ENCODE results near the gene ISOC2. TPM values are rescaled to one million over a fixed set of nuclear protein-coding genes. Genes with fewer than 3 reads are reported as not detected.

The ISOC2 gene
- total and polyA plus RNA-seq, 2 experiments from 2014 or later, result 72.2 to 79.3 TPM

DNA sequence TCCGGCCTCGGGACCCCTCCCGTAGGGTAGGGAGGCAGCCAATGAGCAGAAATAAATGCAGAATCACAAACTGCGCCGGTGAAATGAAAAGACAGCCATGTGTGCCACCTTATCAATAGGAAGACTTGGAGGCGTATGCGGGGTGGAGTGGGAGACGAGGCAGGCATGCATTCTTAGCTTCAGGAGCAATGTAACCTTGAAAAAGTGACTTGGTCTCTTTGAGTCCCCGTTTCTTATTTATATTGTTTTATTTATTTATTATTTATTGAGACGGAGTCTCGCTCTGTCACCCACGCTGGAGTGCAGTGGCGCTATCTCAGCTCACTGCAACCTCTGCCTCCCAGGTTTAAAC, 42.8 kb upstream of the ISOC2 start:
- H3K9me3 ChIP-seq (ENCODE audit: low read depth), result no peaks in the 10 kb centered on the region
- no peak for TF ChIP-seq EZH2 (IDR thresholded peaks at IDR 0.05; ENCODE audit: borderline replicate concordance)
- TF ChIP-seq, protein P1, sequence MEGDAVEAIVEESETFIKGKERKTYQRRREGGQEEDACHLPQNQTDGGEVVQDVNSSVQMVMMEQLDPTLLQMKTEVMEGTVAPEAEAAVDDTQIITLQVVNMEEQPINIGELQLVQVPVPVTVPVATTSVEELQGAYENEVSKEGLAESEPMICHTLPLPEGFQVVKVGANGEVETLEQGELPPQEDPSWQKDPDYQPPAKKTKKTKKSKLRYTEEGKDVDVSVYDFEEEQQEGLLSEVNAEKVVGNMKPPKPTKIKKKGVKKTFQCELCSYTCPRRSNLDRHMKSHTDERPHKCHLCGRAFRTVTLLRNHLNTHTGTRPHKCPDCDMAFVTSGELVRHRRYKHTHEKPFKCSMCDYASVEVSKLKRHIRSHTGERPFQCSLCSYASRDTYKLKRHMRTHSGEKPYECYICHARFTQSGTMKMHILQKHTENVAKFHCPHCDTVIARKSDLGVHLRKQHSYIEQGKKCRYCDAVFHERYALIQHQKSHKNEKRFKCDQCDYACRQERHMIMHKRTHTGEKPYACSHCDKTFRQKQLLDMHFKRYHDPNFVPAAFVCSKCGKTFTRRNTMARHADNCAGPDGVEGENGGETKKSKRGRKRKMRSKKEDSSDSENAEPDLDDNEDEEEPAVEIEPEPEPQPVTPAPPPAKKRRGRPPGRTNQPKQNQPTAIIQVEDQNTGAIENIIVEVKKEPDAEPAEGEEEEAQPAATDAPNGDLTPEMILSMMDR (IDR thresholded peaks at IDR 0.05; ENCODE audit: poor library complexity), result no peak
- no peaks in the 10 kb centered on the region for H3K36me3 ChIP-seq (replicated peaks; ENCODE audit: insufficient read depth, low read depth)
- H2AFZ ChIP-seq, result no peak overlapping the region
- DNase-seq (ENCODE audit: low spot score), result no peak
- no peak overlapping the region for H3K4me3 ChIP-seq
- H3K79me2 ChIP-seq, result no peaks in the 10 kb centered on the region
- 41% methylated on average over 13 of the region's 13 CpGs for WGBS (ENCODE audit: low lambda C conversion rate, missing lambda C conversion rate)
- no peaks in the 10 kb centered on the region for H3K9me2 ChIP-seq (replicated peaks; ENCODE audit: insufficient read depth)
- H3K4me2 ChIP-seq, result peak overlapping the region; percentile 83
- H3K27ac ChIP-seq, result no peak overlapping the region
- no peaks in the 10 kb centered on the region for H4K20me1 ChIP-seq (ENCODE audit: insufficient read depth, poor library complexity, severe bottlenecking)
- H3K27me3 ChIP-seq, result no peaks in the 10 kb centered on the region
- H3K4me1 ChIP-seq (ENCODE audit: insufficient read depth), result no peaks in the 10 kb centered on the region

DNA sequence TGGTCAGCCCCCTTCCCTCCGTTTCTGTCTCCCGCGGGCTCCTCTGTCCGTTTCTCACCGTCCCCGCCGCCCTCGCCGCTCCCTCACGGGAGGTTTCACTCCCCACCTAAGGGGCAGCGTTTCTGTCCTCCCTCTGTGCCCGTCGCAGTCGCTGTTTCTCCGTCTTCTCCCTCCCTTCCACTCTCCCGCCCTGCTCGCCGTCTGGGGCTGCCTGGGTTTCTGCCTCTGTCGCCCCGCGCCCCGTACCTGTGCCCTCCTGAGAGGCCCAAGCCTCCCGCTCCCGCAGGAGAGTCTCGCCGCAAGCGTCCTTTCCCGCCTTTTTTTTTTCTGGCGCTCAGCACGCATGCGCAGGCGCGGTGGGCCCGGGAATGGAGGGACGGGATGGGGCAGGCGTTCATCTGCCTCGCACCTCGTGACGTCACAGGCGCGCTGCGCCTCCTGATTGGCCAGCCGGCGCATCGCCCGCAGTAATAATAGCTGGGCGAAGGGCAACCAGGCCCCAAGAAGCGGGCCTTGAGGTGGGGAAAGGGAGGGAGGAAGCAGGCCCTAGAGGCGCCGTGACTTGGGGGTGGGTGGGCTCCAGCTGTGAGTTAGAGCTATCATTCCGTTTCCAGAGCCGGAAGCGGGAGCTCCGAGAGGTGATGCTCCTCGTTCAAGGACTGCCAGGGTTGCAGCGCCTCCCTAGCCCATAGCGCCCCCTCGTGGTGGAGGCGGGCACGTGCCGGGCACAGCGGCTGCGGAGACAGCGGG, 42.2 kb upstream of the ISOC2 start:
- no peaks in the 10 kb centered on the region for H4K20me1 ChIP-seq (ENCODE audit: insufficient read depth, poor library complexity, severe bottlenecking)
- no peaks in the 10 kb centered on the region for H3K9me3 ChIP-seq (ENCODE audit: low read depth)
- no peaks in the 10 kb centered on the region for H3K27me3 ChIP-seq
- H3K79me2 ChIP-seq, result no peaks in the 10 kb centered on the region
- DNase-seq (ENCODE audit: low spot score), result peak; percentile 96
- H3K4me3 ChIP-seq, result peak overlapping the region; percentile 10
- H2AFZ ChIP-seq, result peak overlapping the region; percentile 66
- H3K27ac ChIP-seq, result no peak overlapping the region
- 23% methylated on average over 59 of the region's 64 CpGs for WGBS (ENCODE audit: low lambda C conversion rate, missing lambda C conversion rate)
- H3K9me2 ChIP-seq (replicated peaks; ENCODE audit: insufficient read depth), result no peaks in the 10 kb centered on the region
- peak overlapping the region; percentile 83 for H3K4me2 ChIP-seq
- no peaks in the 10 kb centered on the region for H3K36me3 ChIP-seq (replicated peaks; ENCODE audit: insufficient read depth, low read depth)
- no peaks in the 10 kb centered on the region for H3K4me1 ChIP-seq (ENCODE audit: insufficient read depth)
- no peak for TF ChIP-seq EZH2 (IDR thresholded peaks at IDR 0.05; ENCODE audit: borderline replicate concordance)
- TF ChIP-seq, protein P1 (IDR thresholded peaks at IDR 0.05; ENCODE audit: poor library complexity), result peak; percentile 99

DNA sequence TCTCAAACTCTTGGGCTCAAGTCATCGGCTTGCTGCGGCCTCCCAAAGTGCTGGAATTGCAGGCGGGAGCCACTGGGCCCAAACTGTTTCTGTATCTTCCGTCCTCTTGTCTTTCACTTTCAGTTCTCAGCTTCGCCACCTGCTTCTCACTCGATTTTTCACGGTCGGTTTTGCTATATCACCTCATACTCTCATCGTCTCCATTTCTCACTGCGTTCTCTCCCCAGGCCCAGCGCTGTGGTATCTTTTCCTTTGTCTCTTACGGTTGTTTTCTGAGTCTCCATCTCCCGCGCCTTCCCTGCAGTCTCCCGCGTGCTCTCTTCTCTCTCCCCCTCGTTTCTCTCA, 41.7 kb upstream of the ISOC2 start:
- WGBS (ENCODE audit: low lambda C conversion rate, missing lambda C conversion rate), result 98% methylated on average over 11 of the region's 17 CpGs
- no peak overlapping the region for H3K4me3 ChIP-seq
- H3K9me3 ChIP-seq (ENCODE audit: low read depth), result no peaks in the 10 kb centered on the region
- no peak overlapping the region for H2AFZ ChIP-seq
- H3K27me3 ChIP-seq, result no peaks in the 10 kb centered on the region
- TF ChIP-seq EZH2 (IDR thresholded peaks at IDR 0.05; ENCODE audit: borderline replicate concordance), result no peak
- no peaks in the 10 kb centered on the region for H3K36me3 ChIP-seq (replicated peaks; ENCODE audit: insufficient read depth, low read depth)
- H3K4me1 ChIP-seq (ENCODE audit: insufficient read depth), result no peaks in the 10 kb centered on the region
- H4K20me1 ChIP-seq (ENCODE audit: insufficient read depth, poor library complexity, severe bottlenecking), result no peaks in the 10 kb centered on the region
- no peak overlapping the region for H3K4me2 ChIP-seq
- no peak for DNase-seq (ENCODE audit: low spot score)
- no peaks in the 10 kb centered on the region for H3K79me2 ChIP-seq
- no peak overlapping the region for H3K27ac ChIP-seq
- no peaks in the 10 kb centered on the region for H3K9me2 ChIP-seq (replicated peaks; ENCODE audit: insufficient read depth)

DNA sequence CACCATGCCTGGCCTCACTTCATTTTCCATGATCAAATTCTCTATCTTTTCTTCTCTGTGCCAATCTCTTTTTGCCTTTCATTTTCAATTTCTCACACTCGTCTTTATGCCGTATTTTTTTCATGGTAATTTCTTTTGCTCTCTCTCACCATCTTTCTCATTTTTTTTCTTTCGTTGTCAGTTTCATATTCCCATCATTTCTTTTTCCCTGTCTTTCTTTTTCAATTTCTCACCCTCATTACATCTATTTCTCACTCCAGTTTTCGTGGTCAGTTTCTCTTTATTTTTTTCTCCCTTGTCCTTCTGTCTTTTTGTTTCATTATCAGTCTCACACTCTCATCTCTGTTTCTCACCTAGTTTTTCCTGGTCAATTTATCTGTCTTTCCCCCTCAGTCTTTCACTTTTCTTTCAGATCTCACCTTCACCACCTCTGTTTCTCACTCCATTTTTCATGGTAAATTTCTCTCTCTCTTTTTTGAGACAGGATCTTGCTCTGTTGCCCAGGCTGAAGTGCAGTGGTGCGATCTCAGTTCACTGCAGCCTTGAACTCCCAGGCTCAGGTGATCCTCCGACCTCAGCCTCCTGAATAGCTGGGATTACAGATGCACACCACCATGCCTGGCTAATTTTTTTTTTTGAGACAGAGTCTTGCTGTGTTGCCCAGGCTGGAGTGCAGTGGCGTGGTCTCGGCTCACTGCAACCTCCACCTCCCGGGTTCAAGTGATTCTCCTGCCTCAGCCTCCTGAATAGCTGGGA, 40.9 kb upstream of the ISOC2 start:
- no peak overlapping the region for H3K4me3 ChIP-seq
- no peaks in the 10 kb centered on the region for H3K9me3 ChIP-seq (ENCODE audit: low read depth)
- no peaks in the 10 kb centered on the region for H3K4me1 ChIP-seq (ENCODE audit: insufficient read depth)
- DNase-seq (ENCODE audit: low spot score), result no peak
- H3K79me2 ChIP-seq, result no peaks in the 10 kb centered on the region
- no peaks in the 10 kb centered on the region for H4K20me1 ChIP-seq (ENCODE audit: insufficient read depth, poor library complexity, severe bottlenecking)
- H2AFZ ChIP-seq, result no peak overlapping the region
- H3K4me2 ChIP-seq, result no peak overlapping the region
- no peaks in the 10 kb centered on the region for H3K27me3 ChIP-seq
- TF ChIP-seq EZH2 (IDR thresholded peaks at IDR 0.05; ENCODE audit: borderline replicate concordance), result no peak
- TF ChIP-seq EZH2phosphoT487 (IDR thresholded peaks at IDR 0.05; ENCODE audit: low read depth, severe bottlenecking, unreplicated experiment), result no peak
- TF ChIP-seq, protein P1 (IDR thresholded peaks at IDR 0.05; ENCODE audit: poor library complexity), result no peak
- no peaks in the 10 kb centered on the region for H3K36me3 ChIP-seq (replicated peaks; ENCODE audit: insufficient read depth, low read depth)
- H3K9me2 ChIP-seq (replicated peaks; ENCODE audit: insufficient read depth), result no peaks in the 10 kb centered on the region
- 97% methylated on average over 9 of the region's 9 CpGs for WGBS (ENCODE audit: low lambda C conversion rate, missing lambda C conversion rate)
- H3K27ac ChIP-seq, result no peak overlapping the region

Data from hepatocyte (in vitro differentiated cells).